Myocyte (in vitro differentiated cells): ENCODE measurements around the gene KNSTRN. TPM values are rescaled to one million over a fixed set of nuclear protein-coding genes. Genes with fewer than 3 reads are reported as not detected.

ENCODE experiments used
- DNase-seq: peaks from one replicate; pipeline ENCODE4 v3.0.0-alpha.2; 2012; ENCODE audit warnings: low read depth
- total RNA-seq: library from RNA; depleted of rRNA; stranded (reverse); fragments of >200 nt; gene quantifications from 2 replicates; pipeline ENCODE4 v1.2.3, GENCODE V29; 2014

KNSTRN gene
- total RNA-seq, 1 donor from 2014 or later: 72.4 TPM

GRCh38 chr15:40345867-40346578 is 36.5 kb upstream of the KNSTRN start:
- DNase-seq: no peak

- DNase-seq: no peak
Observed at GRCh38 chr15:40346579-40347558, 35.7 kb upstream of the KNSTRN start.

GRCh38 chr15:40347559-40348473 is 34.7 kb upstream of the KNSTRN start:
- no peak for DNase-seq

- DNase-seq: no peak
Observed at GRCh38 chr15:40348474-40348870, 34.0 kb upstream of the KNSTRN start.

- no peak for DNase-seq
Observed at GRCh38 chr15:40349163-40349562, 33.4 kb upstream of the KNSTRN start.

DNA sequence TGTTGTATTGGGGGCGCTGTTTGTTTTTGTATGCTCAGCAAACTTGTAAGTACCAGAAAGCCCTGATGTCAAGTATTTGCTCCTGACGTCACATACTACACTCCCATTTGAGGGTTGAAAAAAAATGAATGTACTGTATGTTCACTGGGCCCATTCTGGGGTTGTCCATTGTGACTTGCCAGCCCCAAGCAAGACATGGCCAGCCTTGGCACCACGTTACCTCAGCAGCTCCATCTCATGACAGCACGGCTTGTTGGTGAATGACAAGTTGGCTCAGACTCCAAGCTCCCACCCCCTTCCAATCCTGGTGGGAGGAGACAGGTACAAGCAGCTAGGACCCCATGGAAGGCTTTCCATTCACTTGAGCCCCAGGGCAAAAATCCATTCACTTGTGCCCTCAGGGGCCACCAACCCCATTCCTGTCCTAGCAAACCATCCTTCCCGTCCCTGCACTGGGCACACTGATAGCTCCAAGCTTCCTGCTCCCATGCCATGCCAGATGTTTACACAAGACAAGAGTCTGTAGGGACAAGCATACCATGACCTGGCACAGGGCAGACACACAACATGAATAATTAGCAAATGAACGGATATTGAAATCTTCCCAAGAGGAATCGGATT is 30.1 kb upstream of the KNSTRN start:
- DNase-seq: no peak

DNA sequence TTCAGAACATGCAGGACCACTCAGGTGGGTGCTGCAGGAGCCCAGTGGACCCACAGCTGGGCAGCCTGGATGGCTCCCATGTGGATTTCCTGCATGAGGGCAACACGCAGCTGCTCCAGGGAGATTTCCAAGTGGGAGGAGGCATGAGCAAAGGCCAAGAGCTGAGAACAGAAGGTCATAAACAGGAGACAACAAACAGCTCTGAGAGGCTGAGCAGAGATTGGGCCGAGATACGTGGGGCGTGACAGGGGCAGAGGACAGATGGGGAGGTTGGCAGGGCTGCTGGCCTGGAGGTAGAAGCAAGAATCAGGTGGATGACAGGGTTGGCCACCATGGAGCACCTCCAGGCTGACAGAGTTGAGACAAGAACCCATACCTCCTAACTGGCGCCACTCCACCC is 28.8 kb upstream of the KNSTRN start:
- DNase-seq: no peak

DNA sequence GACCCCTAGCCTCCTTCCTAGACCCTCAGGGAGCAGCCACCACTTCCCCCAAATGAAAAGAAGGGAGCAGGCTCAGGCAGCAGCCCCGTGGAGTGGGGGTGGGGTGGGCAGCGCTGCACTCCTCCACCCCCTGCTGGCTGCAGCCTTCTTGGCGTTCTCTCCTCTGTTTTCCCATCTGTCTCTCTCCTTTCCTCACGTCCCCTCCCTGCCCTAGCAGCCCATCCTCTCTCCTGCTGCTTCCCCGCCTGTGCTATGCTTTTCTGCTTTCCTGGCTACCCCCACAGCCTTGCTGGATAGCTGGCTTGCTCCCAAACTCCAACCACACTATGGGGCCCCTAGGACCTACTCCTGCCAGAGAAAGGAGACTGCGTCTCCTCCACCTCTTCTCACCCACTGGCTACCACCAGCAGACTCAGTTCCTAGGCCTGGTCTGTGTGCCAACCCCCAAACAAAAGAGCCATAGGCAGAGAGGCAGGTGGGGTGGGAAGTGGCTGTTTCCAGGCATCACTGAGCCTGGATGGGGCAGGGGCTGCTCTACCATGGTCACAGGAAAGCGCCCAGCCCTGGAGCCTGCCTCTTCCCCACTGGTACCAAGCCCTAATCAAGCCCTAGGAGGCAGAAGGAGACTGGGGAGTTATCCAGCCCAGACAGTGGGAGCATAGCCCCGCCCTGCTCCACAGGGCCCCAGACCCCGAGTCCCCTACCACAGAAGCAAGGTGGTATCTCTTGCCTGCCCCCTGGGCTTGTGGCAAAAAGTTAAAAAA is 27.9 kb upstream of the KNSTRN start:
- no peak for DNase-seq

- no peak for DNase-seq
Observed at GRCh38 chr15:40355976-40356585, 26.4 kb upstream of the KNSTRN start.

DNA sequence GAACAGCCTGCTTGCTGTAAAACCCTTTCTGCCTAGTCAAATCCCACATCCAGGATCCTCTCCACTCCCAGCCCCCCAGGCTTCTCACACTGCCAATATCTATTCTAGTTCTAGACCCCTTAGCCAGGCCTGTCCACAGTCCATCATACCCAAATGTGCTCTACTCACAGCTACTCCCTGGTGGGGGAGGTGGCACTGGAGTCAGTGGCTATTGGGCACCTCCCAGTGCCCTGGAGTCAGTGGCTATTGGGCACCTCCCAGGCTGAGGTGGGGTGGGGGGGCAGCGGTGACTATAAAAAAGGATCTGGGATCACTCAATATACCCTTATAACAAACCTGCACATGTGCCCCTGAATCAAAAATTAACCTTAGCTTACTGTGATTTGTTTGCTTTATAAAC is 25.3 kb upstream of the KNSTRN start:
- DNase-seq: no peak

GRCh38 chr15:40357723-40358470 is 24.6 kb upstream of the KNSTRN start, which contains the start of gene DISP2:
DISP2 (plus strand) TSS chr15:40358219; CDS start chr15:40358322, 103 bp downstream.
- DNase-seq: peak; percentile 83

DNA sequence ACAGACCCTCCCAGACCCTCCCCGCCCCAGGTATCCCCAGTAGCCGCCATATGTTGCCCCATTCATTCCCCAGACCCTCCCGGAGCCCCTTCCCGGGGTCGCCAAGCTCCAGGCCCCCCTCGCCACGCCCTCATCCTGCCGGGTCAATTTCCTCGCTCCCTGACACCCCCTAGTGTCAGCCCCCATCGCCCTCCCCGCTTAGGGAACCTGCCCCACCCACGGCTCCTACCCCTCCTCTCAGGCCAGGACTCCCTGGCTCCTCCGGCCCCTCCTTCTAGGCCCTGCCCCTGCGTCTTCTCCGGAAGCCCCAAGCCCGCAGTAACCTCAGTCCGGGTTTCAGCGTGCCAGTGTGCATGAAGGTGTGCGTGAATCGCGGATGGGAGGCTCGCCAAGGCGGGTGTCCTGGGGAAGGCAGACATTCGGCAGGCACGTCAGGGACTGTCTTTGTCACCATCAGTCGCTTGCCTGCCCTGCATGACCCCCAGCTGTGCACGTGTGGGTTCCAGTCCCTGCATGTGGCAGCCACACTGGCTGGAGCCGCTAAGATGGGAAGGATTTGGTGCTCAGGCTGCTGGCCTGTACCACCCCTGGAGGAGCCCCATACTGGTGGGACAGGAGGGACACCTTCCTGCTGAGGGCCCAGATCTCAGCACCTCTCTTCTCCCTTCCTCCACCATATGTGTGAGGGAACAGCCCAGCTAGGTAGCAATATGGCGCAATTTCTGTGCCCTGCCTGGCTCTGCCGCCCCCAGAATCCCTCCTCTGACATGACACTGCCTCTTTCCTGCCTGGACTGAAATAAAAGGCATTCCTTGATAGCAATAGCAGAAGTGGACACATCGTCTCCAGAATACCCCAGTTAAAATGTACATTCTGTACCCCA is 23.8 kb upstream of the KNSTRN start:
- no peak for DNase-seq

DNA sequence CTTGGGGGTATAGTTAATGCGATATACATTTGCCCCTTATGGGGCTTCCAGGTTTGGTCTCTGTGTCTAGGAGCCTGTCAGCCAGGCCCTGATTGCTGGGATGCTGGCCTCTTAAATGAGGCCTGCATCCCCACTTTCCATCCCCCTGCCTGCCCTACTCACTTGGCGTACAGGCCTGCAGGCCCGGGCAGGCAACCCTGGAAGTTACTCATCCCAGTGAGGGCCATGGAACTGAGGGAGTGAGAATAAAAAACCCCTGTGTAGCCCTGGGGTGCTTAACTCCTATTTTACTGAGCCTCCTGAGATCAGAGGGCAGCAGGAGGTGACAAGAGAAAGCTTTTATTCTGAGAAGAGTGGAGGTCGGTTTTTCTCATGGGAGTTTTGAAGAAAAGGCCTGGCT is 22.5 kb upstream of the KNSTRN start:
- no peak for DNase-seq

- DNase-seq: no peak
Observed at GRCh38 chr15:40361640-40362039, 20.9 kb upstream of the KNSTRN start.

DNA sequence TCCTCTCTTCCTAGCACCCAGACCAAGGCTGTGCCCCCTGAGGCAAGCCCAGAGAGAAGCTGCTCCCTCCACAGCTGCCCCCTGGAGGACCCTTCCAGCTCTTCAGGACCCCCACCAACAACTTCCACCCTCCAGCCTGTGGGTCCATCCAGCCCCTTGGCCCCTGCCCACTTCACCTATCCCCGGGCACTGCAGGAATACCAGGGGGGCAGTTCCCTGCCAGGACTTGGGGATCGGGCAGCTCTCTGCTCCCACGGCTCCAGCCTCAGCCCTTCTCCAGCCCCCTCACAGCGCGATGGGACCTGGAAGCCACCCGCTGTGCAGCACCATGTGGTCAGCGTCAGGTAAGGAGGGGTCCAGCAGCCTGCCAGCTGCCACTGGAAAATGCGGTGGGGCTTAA is 18.9 kb upstream of the KNSTRN start:
- DNase-seq: no peak

- no peak for DNase-seq
Observed at GRCh38 chr15:40364251-40364650, 18.3 kb upstream of the KNSTRN start.

GRCh38 chr15:40365016-40365415 is 17.5 kb upstream of the KNSTRN start:
- no peak for DNase-seq
